H1 (cell line): Measurements from ENCODE around the gene FHL1. TPM values are rescaled to one million over a fixed set of nuclear protein-coding genes. Genes with fewer than 3 reads are reported as not detected.

ENCODE experiments used
- CTCF ChIA-PET: fragments of 300-600 bp; sonication (Branson Sonifier 250); formaldehyde crosslinking; loops from one replicate; lab custom pipeline; 2021; ENCODE audit not compliant: partially characterized antibody; lab: Charles Lee
- POLR2A ChIA-PET: fragments of 300-600 bp; sonication (Branson Sonifier 250); formaldehyde crosslinking; loops from one replicate; lab custom pipeline; 2021; ENCODE audit warnings: inconsistent platforms; ENCODE audit not compliant: partially characterized antibody; lab: Charles Lee
- DNase-seq, 2 experiments: peaks; one replicate each; pipeline versions ENCODE4 v3.0.0 to v3.0.0-alpha.2; 2010 to 2022; ENCODE audit warnings: low spot score in 2 of 2, low read depth in 1 of 2, mixed read lengths in 1 of 2
- FAIRE-seq: peaks from 2 replicates; lab custom pipeline; 2011; peaks lifted over from hg19 to GRCh38; lab: Jason Lieb, UNC
- H2AFZ ChIP-seq: 2 replicates; pipeline ENCODE4 v1.8.1; 2012; ENCODE audit warnings: low read length, inconsistent platforms
- H2AK5ac ChIP-seq: 2 replicates; pipeline ENCODE4 v1.6.1; 2013; ENCODE audit warnings: low read depth, low read length
- H2BK120ac ChIP-seq: replicated peaks from 2 replicates; pipeline ENCODE3; 2013; ENCODE audit warnings: low read depth, low read length, inconsistent platforms
- H2BK12ac ChIP-seq: 2 replicates; pipeline ENCODE4 v1.6.1; 2013; ENCODE audit warnings: low read depth, low read length
- H2BK15ac ChIP-seq: 2 replicates; pipeline ENCODE4 v1.6.1; 2013; ENCODE audit warnings: low read length
- H2BK20ac ChIP-seq: 2 replicates; pipeline ENCODE4 v1.6.1; 2013; ENCODE audit warnings: low read length
- H2BK5ac ChIP-seq: 2 replicates; pipeline ENCODE4 v1.6.1; 2013; ENCODE audit warnings: low read depth, low read length
- H3K14ac ChIP-seq: 2 replicates; pipeline ENCODE4 v1.6.1; 2013; ENCODE audit warnings: inconsistent platforms; ENCODE audit not compliant: insufficient read length
- H3K18ac ChIP-seq: 2 replicates; pipeline ENCODE4 v1.6.1; 2013; ENCODE audit warnings: low read length; ENCODE audit errors: extremely low read depth
- H3K23ac ChIP-seq: 2 replicates; pipeline ENCODE4 v1.6.1; 2013; ENCODE audit warnings: inconsistent platforms; ENCODE audit not compliant: insufficient read length
- H3K23me2 ChIP-seq: 2 replicates; pipeline ENCODE4 v1.6.1; 2013; ENCODE audit warnings: low read depth, low read length
- H3K27ac ChIP-seq: 2 replicates; pipeline ENCODE4 v1.6.1; 2011; ENCODE audit warnings: low read depth, low read length, inconsistent platforms
- H3K27me3 ChIP-seq, 4 experiments: replicated peaks in 1 of 4; 1 replicate in 1 of 4; 2 replicates in 3 of 4; pipeline versions ENCODE4 v1.6.1 to v1.8.1; 2011 to 2013; ENCODE audit warnings: low read length in 3 of 4, mild to moderate bottlenecking in 3 of 4, inconsistent platforms in 2 of 4, mixed read lengths in 2 of 4, moderate library complexity in 1 of 4; ENCODE audit not compliant: control insufficient read depth in 3 of 4, insufficient read depth in 3 of 4; ENCODE audit errors: extremely low read depth in 1 of 4
- H3K36me3 ChIP-seq, 4 experiments: 2 replicates each; pipeline versions ENCODE4 v1.6.1 to v1.8.1; 2011 to 2013; ENCODE audit warnings: mild to moderate bottlenecking in 4 of 4, low read length in 3 of 4, moderate library complexity in 2 of 4, control low read depth in 1 of 4, inconsistent platforms in 1 of 4; ENCODE audit not compliant: insufficient read depth in 4 of 4, control insufficient read depth in 2 of 4
- H3K4ac ChIP-seq: replicated peaks from 2 replicates; pipeline ENCODE3; 2013; ENCODE audit warnings: low read length, low read depth, mixed read lengths, inconsistent platforms; ENCODE audit not compliant: insufficient read length
- H3K4me1 ChIP-seq, 4 experiments: replicated peaks in 1 of 4; 1 replicate in 1 of 4; 2 replicates in 3 of 4; pipeline versions ENCODE4 v1.6.1 to v1.8.1; 2011 to 2013; ENCODE audit warnings: low read length in 3 of 4, inconsistent platforms in 2 of 4, mixed read lengths in 1 of 4; ENCODE audit not compliant: insufficient read depth in 4 of 4, control insufficient read depth in 3 of 4
- H3K4me2 ChIP-seq, 2 experiments: 2 replicates each; pipeline versions ENCODE4 v1.6.1 to v1.8.1; 2011 to 2013; ENCODE audit warnings: low read depth in 2 of 2, low read length in 2 of 2, control low read depth in 1 of 2, inconsistent platforms in 1 of 2, mild to moderate bottlenecking in 1 of 2; ENCODE audit not compliant: insufficient read depth in 1 of 2
- H3K4me3 ChIP-seq, 4 experiments: fragments of 200-600, 300-600 bp in 1 of 4; sonication (generic), shearing (Covaris generic), sonication (Bioruptor Twin) in 1 of 4; 2 replicates each; pipeline versions ENCODE4 v1.5.1 to v1.8.1; 2011 to 2016; ENCODE audit warnings: low read length in 4 of 4, low read depth in 3 of 4, control low read depth in 2 of 4, inconsistent platforms in 2 of 4, mild to moderate bottlenecking in 2 of 4, mixed read lengths in 1 of 4, moderate library complexity in 1 of 4; ENCODE audit not compliant: insufficient read depth in 2 of 4; ENCODE audit errors: extremely low read depth in 1 of 4
- H3K56ac ChIP-seq: replicated peaks from 2 replicates; pipeline ENCODE3; 2013; ENCODE audit warnings: low read depth, mild to moderate bottlenecking, mixed read lengths, low read length, inconsistent platforms; ENCODE audit not compliant: insufficient read length
- H3K79me1 ChIP-seq: 2 replicates; pipeline ENCODE4 v1.6.1; 2013; ENCODE audit warnings: low read depth, low read length, control low read depth
- H3K79me2 ChIP-seq, 2 experiments: 2 replicates each; pipeline versions ENCODE4 v1.6.1 to v1.8.1; 2012 to 2013; ENCODE audit warnings: low read length in 2 of 2, mild to moderate bottlenecking in 2 of 2, inconsistent platforms in 1 of 2; ENCODE audit not compliant: insufficient read depth in 2 of 2, control insufficient read depth in 1 of 2
- H3K9ac ChIP-seq, 4 experiments: replicated peaks in 1 of 4; 1 replicate in 1 of 4; 2 replicates in 3 of 4; pipeline versions ENCODE4 v1.6.1 to v1.8.1; 2011 to 2013; ENCODE audit warnings: low read depth in 3 of 4, low read length in 3 of 4, control low read depth in 2 of 4, mild to moderate bottlenecking in 2 of 4, moderate library complexity in 2 of 4, inconsistent platforms in 1 of 4; ENCODE audit errors: extremely low read depth in 1 of 4
- H3K9me3 ChIP-seq, 2 experiments: 2 replicates each; pipeline versions ENCODE4 v1.6.1 to v1.8.1; 2012 to 2013; ENCODE audit warnings: mild to moderate bottlenecking in 2 of 2, moderate library complexity in 2 of 2, control low read depth in 1 of 2, inconsistent platforms in 1 of 2, low read depth in 1 of 2, low read length in 1 of 2, mixed read lengths in 1 of 2; ENCODE audit not compliant: insufficient read depth in 2 of 2
- H4K20me1 ChIP-seq, 2 experiments: replicated peaks in 1 of 2; 2 replicates each; pipeline versions ENCODE3 to v1.8.1; 2011 to 2013; ENCODE audit warnings: inconsistent platforms in 2 of 2, low read length in 2 of 2, mild to moderate bottlenecking in 1 of 2; ENCODE audit not compliant: insufficient read depth in 2 of 2, control insufficient read depth in 1 of 2
- H4K5ac ChIP-seq: 2 replicates; pipeline ENCODE4 v1.6.1; 2013; ENCODE audit warnings: low read length, low read depth, mixed read lengths, inconsistent platforms; ENCODE audit not compliant: insufficient read length
- H4K8ac ChIP-seq: 2 replicates; pipeline ENCODE4 v1.8.0; 2013; ENCODE audit warnings: mild to moderate bottlenecking, moderate library complexity, low read length, inconsistent platforms; ENCODE audit not compliant: insufficient read depth; ENCODE audit errors: extremely low read depth
- H4K91ac ChIP-seq: replicated peaks from 2 replicates; pipeline ENCODE3; 2013; ENCODE audit warnings: low read length, mixed read lengths, inconsistent platforms; ENCODE audit not compliant: insufficient read length
- ASH2L ChIP-seq: fragments of 200-600, 300-600 bp; sonication (generic); IDR thresholded peaks from one replicate; pipeline ENCODE4 v1.7.1; 2017; ENCODE audit warnings: low read length
- CHD2 ChIP-seq: IDR thresholded peaks from 2 replicates; pipeline ENCODE4 v1.6.1; 2012; ENCODE audit warnings: low read length, improper control_type of control experiment
- EP300 ChIP-seq, 2 experiments: IDR thresholded peaks; 1 replicate in 1 of 2; 2 replicates in 1 of 2; pipeline ENCODE4 v1.6.1; 2011 to 2012; ENCODE audit warnings: low read depth in 2 of 2, low read length in 2 of 2, mild to moderate bottlenecking in 2 of 2, borderline replicate concordance in 1 of 2, inconsistent platforms in 1 of 2, moderate library complexity in 1 of 2
- GTF2F1 ChIP-seq: IDR thresholded peaks from 2 replicates; pipeline ENCODE4 v1.6.1; 2012; ENCODE audit warnings: low read depth, low read length, improper control_type of control experiment, borderline replicate concordance
- POLR2AphosphoS5 ChIP-seq: IDR thresholded peaks from 2 replicates; pipeline ENCODE4 v1.6.1; 2011; ENCODE audit warnings: low read depth, low read length
- RNF2 ChIP-seq: fragments of 200-900, 300-1000 bp; sonication (generic); IDR thresholded peaks from 2 replicates; pipeline ENCODE4 v1.7.1; 2016; ENCODE audit warnings: borderline replicate concordance, low read depth, mild to moderate bottlenecking, antibody characterized with exemption, low read length; ENCODE audit not compliant: poor library complexity, severe bottlenecking; ENCODE audit errors: missing control alignments
- SP2 ChIP-seq: IDR thresholded peaks from 2 replicates; pipeline ENCODE4 v1.6.1; 2012; ENCODE audit warnings: mild to moderate bottlenecking, low read length, inconsistent platforms
- TAF7 ChIP-seq: optimal IDR thresholded peaks from 2 replicates; pipeline ENCODE3; 2011; ENCODE audit warnings: low read depth, mild to moderate bottlenecking, inconsistent platforms, low read length, moderate library complexity, borderline replicate concordance
- TEAD4 ChIP-seq: IDR thresholded peaks from 2 replicates; pipeline ENCODE4 v1.6.1; 2012; ENCODE audit warnings: low read depth, low read length, inconsistent platforms, mixed read lengths
- WGBS, 2 experiments: shearing (Covaris generic) in 1 of 2; methylation state at CpG; one replicate each; pipeline versions ENCODE4 v1.1.6 to v1.1.7; 2013 to 2015; ENCODE audit warnings: low lambda C conversion rate in 2 of 2, mixed read lengths in 2 of 2, inconsistent platforms in 1 of 2, low coverage in 1 of 2, missing lambda C conversion rate in 1 of 2; ENCODE audit not compliant: insufficient replicate concordance in 2 of 2, insufficient coverage in 1 of 2, insufficient read length in 1 of 2; ENCODE audit errors: extremely low coverage in 1 of 2, missing lambda C conversion rate in 1 of 2; 5-methylcytosine and 5-hydroxymethylcytosine counted together
- polyA plus RNA-seq, 7 experiments: library from polyadenylated mRNA; depleted of rRNA in 3 of 7; stranded (reverse) in 5 of 7; unstranded in 2 of 7; fragments of >200 nt in 5 of 7; fragments of 200-250 nt in 2 of 7; gene quantifications; 1 replicate in 5 of 7; 2 replicates in 1 of 7; 4 replicates in 1 of 7; pipeline versions ENCODE4 v1.2.1 to v1.2.3, GENCODE V29; 2011 to 2013; ENCODE audit warnings: missing spikeins in 2 of 7, mixed read lengths in 2 of 7
- total RNA-seq: library from RNA; stranded (reverse); fragmentation: NEBNext Ultra II Directional; extraction: Animal tissue kit (Norgen Biotek cat#: 25700); gene quantifications from 2 replicates; pipeline ENCODE4 v1.2.1, GENCODE V29; 2021
- TF ChIP-seq, protein P1 (sequence below): IDR thresholded peaks from 2 replicates; pipeline ENCODE4 v1.6.1; 2012; ENCODE audit warnings: inconsistent platforms
- TF ChIP-seq, protein P2 (sequence below), 3 experiments: IDR thresholded peaks; 1 replicate in 2 of 3; 2 replicates in 1 of 3; pipeline versions ENCODE4 v1.5.1 to v1.6.1; 2011; ENCODE audit warnings: low read length in 3 of 3, mild to moderate bottlenecking in 3 of 3, inconsistent platforms in 2 of 3, low read depth in 1 of 3, moderate library complexity in 1 of 3; ENCODE audit not compliant: insufficient read depth in 1 of 3; ENCODE audit errors: control extremely low read depth in 1 of 3

Gene FHL1
- total and polyA plus RNA-seq, 2 of the 8 experiments (the other 6 are each of a cell fraction or from before 2014, with no cell fraction given) = 45.0 to 56.5 TPM

DNA sequence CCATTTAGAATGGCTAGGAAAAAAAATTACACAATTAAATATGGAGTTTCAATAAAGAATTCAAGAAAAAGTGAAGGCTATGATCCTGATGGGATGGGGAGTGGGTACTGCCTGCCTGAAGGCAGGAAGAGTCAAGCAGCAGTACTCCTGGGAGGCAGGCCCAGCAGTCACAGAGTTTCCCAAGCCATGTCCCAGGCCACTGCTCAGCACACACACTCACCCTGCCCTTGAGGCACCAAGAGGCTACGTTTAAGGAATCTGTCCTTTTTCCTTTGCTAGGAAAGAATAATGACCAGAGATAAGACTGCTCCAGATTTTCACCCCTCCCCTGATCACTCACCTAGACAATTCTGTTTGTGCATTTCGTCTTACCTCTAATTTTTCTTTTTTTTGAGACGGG lies 73.6 kb downstream of the FHL1 start:
- H3K36me3 ChIP-seq = peaks cover 5 to 45% (median 18%) of the 10 kb centered on the region in 4 experiments; a peak in 6 of 8 replicates
- POLR2A ChIA-PET = no interaction called here
- H3K23ac ChIP-seq = no peak overlapping the region
- CTCF ChIA-PET = interaction anchor here (1.0 kb wide), 1 partner anchor 193 kb away, joined by 5 read pairs; no protein-coding TSS in a partner anchor
- H4K91ac ChIP-seq = no peak overlapping the region
- TF ChIP-seq EP300 (IDR thresholded peaks at IDR 0.05; ENCODE audit: borderline replicate concordance in 1 of 2, low read depth in 2 of 2, low read length in 2 of 2) (no peak), TEAD4 (no peak), SP2 (no peak), POLR2AphosphoS5 (no peak), ASH2L (no peak), TAF7 (no peak), RNF2 (no peak), GTF2F1 (no peak), CHD2 (no peak)
- TF ChIP-seq, protein P1, sequence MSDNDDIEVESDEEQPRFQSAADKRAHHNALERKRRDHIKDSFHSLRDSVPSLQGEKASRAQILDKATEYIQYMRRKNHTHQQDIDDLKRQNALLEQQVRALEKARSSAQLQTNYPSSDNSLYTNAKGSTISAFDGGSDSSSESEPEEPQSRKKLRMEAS = no peak
- TF ChIP-seq, protein P2, sequence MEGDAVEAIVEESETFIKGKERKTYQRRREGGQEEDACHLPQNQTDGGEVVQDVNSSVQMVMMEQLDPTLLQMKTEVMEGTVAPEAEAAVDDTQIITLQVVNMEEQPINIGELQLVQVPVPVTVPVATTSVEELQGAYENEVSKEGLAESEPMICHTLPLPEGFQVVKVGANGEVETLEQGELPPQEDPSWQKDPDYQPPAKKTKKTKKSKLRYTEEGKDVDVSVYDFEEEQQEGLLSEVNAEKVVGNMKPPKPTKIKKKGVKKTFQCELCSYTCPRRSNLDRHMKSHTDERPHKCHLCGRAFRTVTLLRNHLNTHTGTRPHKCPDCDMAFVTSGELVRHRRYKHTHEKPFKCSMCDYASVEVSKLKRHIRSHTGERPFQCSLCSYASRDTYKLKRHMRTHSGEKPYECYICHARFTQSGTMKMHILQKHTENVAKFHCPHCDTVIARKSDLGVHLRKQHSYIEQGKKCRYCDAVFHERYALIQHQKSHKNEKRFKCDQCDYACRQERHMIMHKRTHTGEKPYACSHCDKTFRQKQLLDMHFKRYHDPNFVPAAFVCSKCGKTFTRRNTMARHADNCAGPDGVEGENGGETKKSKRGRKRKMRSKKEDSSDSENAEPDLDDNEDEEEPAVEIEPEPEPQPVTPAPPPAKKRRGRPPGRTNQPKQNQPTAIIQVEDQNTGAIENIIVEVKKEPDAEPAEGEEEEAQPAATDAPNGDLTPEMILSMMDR (IDR thresholded peaks at IDR 0.05; ENCODE audit: control extremely low read depth in 1 of 3, insufficient read depth in 1 of 3, low read depth in 1 of 3, low read length in 3 of 3) = no peak
- no peak overlapping the region for H3K18ac ChIP-seq
- no peaks in the 10 kb centered on the region for H3K79me2 ChIP-seq
- no peak overlapping the region for H3K56ac ChIP-seq
- no peak overlapping the region for H3K27ac ChIP-seq
- H3K9ac ChIP-seq = no peak overlapping the region
- H2BK120ac ChIP-seq = no peak overlapping the region
- no peak overlapping the region for H3K14ac ChIP-seq
- H2AK5ac ChIP-seq = no peak overlapping the region
- H2BK12ac ChIP-seq = no peak overlapping the region
- DNase-seq (no peak), FAIRE-seq (no peak)
- H4K5ac ChIP-seq = no peak overlapping the region
- peaks cover 0 to 1% of the 10 kb centered on the region in 2 experiments for H4K20me1 ChIP-seq
- no peak overlapping the region for H3K4me2 ChIP-seq
- no peak overlapping the region for H2AFZ ChIP-seq
- no peaks in the 10 kb centered on the region for H3K9me3 ChIP-seq
- H3K4me3 ChIP-seq = no peak overlapping the region
- H3K4me1 ChIP-seq = no peaks in the 10 kb centered on the region
- no peaks in the 10 kb centered on the region for H3K79me1 ChIP-seq
- H2BK20ac ChIP-seq = no peak overlapping the region
- H3K23me2 ChIP-seq = no peaks in the 10 kb centered on the region
- H3K27me3 ChIP-seq = no peaks in the 10 kb centered on the region
- H2BK5ac ChIP-seq = no peak overlapping the region
- no peak overlapping the region for H3K4ac ChIP-seq
- WGBS, 2 experiments = 85% methylated on average over 2 of the region's 3 CpGs; no CpG with 5 or more reads in 1 of the 2 experiments
- no peak overlapping the region for H4K8ac ChIP-seq
- H2BK15ac ChIP-seq = no peak overlapping the region
